ENCODE measurements around the gene LCE2A.

The LCE2A gene

DNA sequence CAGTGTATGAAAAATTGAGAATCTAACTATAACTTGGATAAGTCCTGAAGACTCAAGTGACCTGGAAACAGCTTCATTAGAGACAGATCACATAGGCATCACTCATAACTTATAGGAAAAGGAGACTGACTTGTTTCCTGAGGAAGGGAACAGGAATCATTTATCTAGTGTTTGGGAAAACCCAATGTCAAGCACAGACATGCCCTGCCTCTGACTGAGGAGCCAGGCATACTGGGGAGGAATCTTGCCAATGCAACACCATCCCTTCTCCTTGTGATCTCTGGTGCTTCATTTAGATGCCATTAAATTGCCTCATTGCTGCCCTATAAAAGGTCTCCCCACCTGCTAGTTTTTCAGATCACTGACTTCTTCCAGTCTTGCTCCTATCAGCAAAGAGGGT lies 20.1 kb downstream of the LCE2A start:
- TF ChIP-seq, protein P1, sequence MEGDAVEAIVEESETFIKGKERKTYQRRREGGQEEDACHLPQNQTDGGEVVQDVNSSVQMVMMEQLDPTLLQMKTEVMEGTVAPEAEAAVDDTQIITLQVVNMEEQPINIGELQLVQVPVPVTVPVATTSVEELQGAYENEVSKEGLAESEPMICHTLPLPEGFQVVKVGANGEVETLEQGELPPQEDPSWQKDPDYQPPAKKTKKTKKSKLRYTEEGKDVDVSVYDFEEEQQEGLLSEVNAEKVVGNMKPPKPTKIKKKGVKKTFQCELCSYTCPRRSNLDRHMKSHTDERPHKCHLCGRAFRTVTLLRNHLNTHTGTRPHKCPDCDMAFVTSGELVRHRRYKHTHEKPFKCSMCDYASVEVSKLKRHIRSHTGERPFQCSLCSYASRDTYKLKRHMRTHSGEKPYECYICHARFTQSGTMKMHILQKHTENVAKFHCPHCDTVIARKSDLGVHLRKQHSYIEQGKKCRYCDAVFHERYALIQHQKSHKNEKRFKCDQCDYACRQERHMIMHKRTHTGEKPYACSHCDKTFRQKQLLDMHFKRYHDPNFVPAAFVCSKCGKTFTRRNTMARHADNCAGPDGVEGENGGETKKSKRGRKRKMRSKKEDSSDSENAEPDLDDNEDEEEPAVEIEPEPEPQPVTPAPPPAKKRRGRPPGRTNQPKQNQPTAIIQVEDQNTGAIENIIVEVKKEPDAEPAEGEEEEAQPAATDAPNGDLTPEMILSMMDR (IDR thresholded peaks at IDR 0.05), result no peak

GRCh38 chr1:152725261-152725660 lies 27.1 kb downstream of the LCE2A start:
- TF ChIP-seq, protein P1 (IDR thresholded peaks at IDR 0.05), result no peak

- TF ChIP-seq, protein P1 (IDR thresholded peaks at IDR 0.05), result no peak
Measured at GRCh38 chr1:152728986-152729385, 30.8 kb downstream of the LCE2A start.

GRCh38 chr1:152735648-152736047 lies 37.5 kb downstream of the LCE2A start:
- TF ChIP-seq, protein P1 (IDR thresholded peaks at IDR 0.05), result peak; percentile 33; the same call in 1 of the 2 replicates

- TF ChIP-seq, protein P1 (IDR thresholded peaks at IDR 0.05), result no peak
Measured at GRCh38 chr1:152737997-152738396, 39.9 kb downstream of the LCE2A start.

DNA sequence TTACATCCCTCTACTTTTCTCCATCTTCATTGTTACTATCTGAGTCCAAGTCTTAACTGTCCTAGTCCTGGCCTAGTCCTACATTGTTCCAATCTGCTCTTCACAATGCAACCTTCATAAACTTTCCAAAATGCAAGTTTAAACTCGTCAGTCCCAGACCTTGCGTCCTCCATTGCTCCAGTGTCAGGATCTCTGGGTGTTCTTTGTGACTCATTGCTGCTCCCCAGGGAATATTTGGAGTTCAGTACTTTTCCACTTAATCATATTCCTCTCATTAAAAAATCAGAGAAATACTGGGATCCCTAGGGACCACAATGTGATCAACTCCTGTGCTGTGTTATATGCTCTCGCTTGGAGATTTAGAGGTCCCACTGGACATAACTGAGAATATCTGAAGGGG lies 41.7 kb downstream of the LCE2A start:
- TF ChIP-seq, protein P1 (IDR thresholded peaks at IDR 0.05), result no peak

DNA sequence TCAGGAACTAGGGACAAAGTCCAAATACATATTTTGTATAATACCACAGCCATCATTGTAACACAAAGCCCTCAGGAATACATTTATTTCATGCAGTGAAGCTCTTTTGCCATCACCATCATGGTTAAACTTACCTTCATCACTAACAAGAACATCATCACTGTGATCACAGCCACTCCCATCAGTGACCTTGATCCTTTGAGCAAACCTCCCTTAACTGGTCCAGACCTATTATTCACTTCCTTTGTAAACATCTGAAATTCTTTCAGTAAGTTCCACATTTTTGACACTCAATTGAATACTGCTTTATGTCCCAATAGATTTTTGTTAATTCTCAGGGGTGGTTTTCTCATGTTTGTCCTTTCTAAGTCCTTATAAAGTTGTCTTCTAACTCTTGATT lies 43.5 kb downstream of the LCE2A start:
- TF ChIP-seq, protein P1 (IDR thresholded peaks at IDR 0.05), result no peak

All from LNCAP (cell line).